ENCODE measurements around the gene CDIPT.
A peak's percentile ranks its signal among the peaks of the same experiment; 100 is the strongest.
"Not testable (repeated sequence)": the region's sequence is repeated elsewhere in the genome, so short reads cannot be mapped to it uniquely, and the experiment has no call there.

Gene CDIPT

GRCh38 chr16:29876217-29876593 lies 13.2 kb upstream of the CDIPT start:
- Histone ChIP-seq H3K4me1 (ENCODE audit: low read depth, poor library complexity, severe bottlenecking) (no peaks in the 10 kb centered on the region), H3K9ac (no peak overlapping the region), H3K27me3 (ENCODE audit: insufficient read depth, low read depth) (peaks cover 15% of the 10 kb centered on the region; the same call in 1 of the 2 replicates), H3K4me3 (IDR thresholded peaks at IDR 0.05; ENCODE audit: insufficient read depth, low read depth, low read length) (no peak overlapping the region), H3K36me3 (ENCODE audit: insufficient read depth) (no peaks in the 10 kb centered on the region), H3K79me2 (ENCODE audit: insufficient read depth, low read depth) (no peaks in the 10 kb centered on the region), H2AFZ (ENCODE audit: low read depth) (peak overlapping the region; percentile 62; the same call in 1 of the 2 replicates), H3K27ac (no peak overlapping the region), H3K4me2 (no peak overlapping the region), H4K20me1 (ENCODE audit: insufficient read depth) (no peaks in the 10 kb centered on the region)
- TF ChIP-seq CTCF (conservative IDR thresholded peaks at IDR 0.05; ENCODE audit: low read depth, low read length), result no peak

GRCh38 chr16:29875206-29875605 lies 12.2 kb upstream of the CDIPT start:
- peaks cover 9% of the 10 kb centered on the region; the same call in 1 of the 2 replicates for H3K27me3 ChIP-seq (ENCODE audit: insufficient read depth, low read depth)
- no peaks in the 10 kb centered on the region for H4K20me1 ChIP-seq (ENCODE audit: insufficient read depth)
- H2AFZ ChIP-seq (ENCODE audit: low read depth), result no peak overlapping the region
- no peak overlapping the region for H3K27ac ChIP-seq
- H3K4me1 ChIP-seq (ENCODE audit: low read depth, poor library complexity, severe bottlenecking), result no peaks in the 10 kb centered on the region
- H3K4me3 ChIP-seq (IDR thresholded peaks at IDR 0.05; ENCODE audit: insufficient read depth, low read depth, low read length), result no peak overlapping the region
- H3K4me2 ChIP-seq, result no peak overlapping the region
- TF ChIP-seq CTCF (conservative IDR thresholded peaks at IDR 0.05; ENCODE audit: low read depth, low read length), result no peak
- H3K36me3 ChIP-seq (ENCODE audit: insufficient read depth), result no peaks in the 10 kb centered on the region
- H3K9ac ChIP-seq, result no peak overlapping the region
- no peaks in the 10 kb centered on the region for H3K79me2 ChIP-seq (ENCODE audit: insufficient read depth, low read depth)

GRCh38 chr16:29873319-29873718 lies 10.3 kb upstream of the CDIPT start:
- Histone ChIP-seq H3K36me3 (ENCODE audit: insufficient read depth) (no peaks in the 10 kb centered on the region), H3K4me3 (IDR thresholded peaks at IDR 0.05; ENCODE audit: insufficient read depth, low read depth, low read length) (no peak overlapping the region), H3K79me2 (ENCODE audit: insufficient read depth, low read depth) (no peaks in the 10 kb centered on the region), H3K4me2 (no peak overlapping the region), H3K4me1 (ENCODE audit: low read depth, poor library complexity, severe bottlenecking) (no peaks in the 10 kb centered on the region), H2AFZ (ENCODE audit: low read depth) (no peak overlapping the region), H3K27ac (no peak overlapping the region), H3K27me3 (ENCODE audit: insufficient read depth, low read depth) (peaks cover 9% of the 10 kb centered on the region; the same call in 1 of the 2 replicates), H4K20me1 (ENCODE audit: insufficient read depth) (no peaks in the 10 kb centered on the region), H3K9ac (no peak overlapping the region)
- no peak for TF ChIP-seq CTCF (conservative IDR thresholded peaks at IDR 0.05; ENCODE audit: low read depth, low read length)

GRCh38 chr16:29871822-29872546 lies 9.0 kb upstream of the CDIPT start:
- H3K4me1 ChIP-seq (ENCODE audit: low read depth, poor library complexity, severe bottlenecking), result no peaks in the 10 kb centered on the region
- no peak overlapping the region for H3K27ac ChIP-seq
- H3K36me3 ChIP-seq (ENCODE audit: insufficient read depth), result no peaks in the 10 kb centered on the region
- no peak overlapping the region for H2AFZ ChIP-seq (ENCODE audit: low read depth)
- H3K27me3 ChIP-seq (ENCODE audit: insufficient read depth, low read depth), result peaks cover 9% of the 10 kb centered on the region; the same call in 1 of the 2 replicates
- H3K4me3 ChIP-seq (IDR thresholded peaks at IDR 0.05; ENCODE audit: insufficient read depth, low read depth, low read length), result no peak overlapping the region
- no peaks in the 10 kb centered on the region for H4K20me1 ChIP-seq (ENCODE audit: insufficient read depth)
- no peak overlapping the region for H3K9ac ChIP-seq
- no peaks in the 10 kb centered on the region for H3K79me2 ChIP-seq (ENCODE audit: insufficient read depth, low read depth)
- TF ChIP-seq CTCF (conservative IDR thresholded peaks at IDR 0.05; ENCODE audit: low read depth, low read length), result no peak
- H3K4me2 ChIP-seq, result no peak overlapping the region

GRCh38 chr16:29869067-29869466 lies 6.0 kb upstream of the CDIPT start:
- H3K4me3 ChIP-seq (IDR thresholded peaks at IDR 0.05; ENCODE audit: insufficient read depth, low read depth, low read length); H3K4me2 ChIP-seq; H3K36me3 ChIP-seq (ENCODE audit: insufficient read depth); H4K20me1 ChIP-seq (ENCODE audit: insufficient read depth); H3K9ac ChIP-seq; H2AFZ ChIP-seq (ENCODE audit: low read depth); H3K4me1 ChIP-seq (ENCODE audit: low read depth, poor library complexity, severe bottlenecking); H3K79me2 ChIP-seq (ENCODE audit: insufficient read depth, low read depth); H3K27ac ChIP-seq; H3K27me3 ChIP-seq (ENCODE audit: insufficient read depth, low read depth): not testable (repeated sequence)
